Muscle of back (tissue), 11 donors: ENCODE data around the gene RAB44. TPM values are rescaled to one million over a fixed set of nuclear protein-coding genes. Genes with fewer than 3 reads are reported as not detected.
A peak's percentile ranks its signal among the peaks of the same experiment; 100 is the strongest.

Experiments
- DNase-seq, 3 donors: peaks; one replicate each; pipeline versions ENCODE4 v3.0.0 to v3.0.0-alpha.2; 2013
- polyA plus RNA-seq, 10 donors: library from polyadenylated mRNA; unstranded; fragments of 120-200 nt; gene quantifications; one replicate each; pipeline ENCODE4 v1.2.1, GENCODE V29; 2013; ENCODE audit not compliant: insufficient read length in 10 of 10

RAB44 gene
- polyA plus RNA-seq, 10 donors: 0.08 to 0.19 (median 0.16) TPM; not detected in 1

DNA sequence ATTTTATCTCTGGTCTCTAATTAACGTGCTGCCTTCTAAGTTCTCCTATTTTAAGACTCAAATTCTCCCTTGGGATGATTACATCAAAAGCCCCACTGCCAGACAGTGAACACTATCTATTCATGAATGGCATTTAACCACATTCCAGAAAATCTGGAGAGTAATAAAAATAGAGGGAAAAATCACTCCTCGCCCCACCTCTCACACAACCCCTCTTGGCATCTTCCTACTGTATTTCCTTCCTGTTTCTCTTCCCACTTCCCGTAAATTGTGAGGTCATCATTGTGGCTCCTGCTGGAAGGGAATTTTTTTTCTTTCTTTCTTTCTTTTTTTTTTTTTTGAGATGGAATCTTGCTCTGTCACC, 31.5 kb downstream of the RAB44 start:
- peak in 1 of 3 donors; percentile 49 for DNase-seq

DNA sequence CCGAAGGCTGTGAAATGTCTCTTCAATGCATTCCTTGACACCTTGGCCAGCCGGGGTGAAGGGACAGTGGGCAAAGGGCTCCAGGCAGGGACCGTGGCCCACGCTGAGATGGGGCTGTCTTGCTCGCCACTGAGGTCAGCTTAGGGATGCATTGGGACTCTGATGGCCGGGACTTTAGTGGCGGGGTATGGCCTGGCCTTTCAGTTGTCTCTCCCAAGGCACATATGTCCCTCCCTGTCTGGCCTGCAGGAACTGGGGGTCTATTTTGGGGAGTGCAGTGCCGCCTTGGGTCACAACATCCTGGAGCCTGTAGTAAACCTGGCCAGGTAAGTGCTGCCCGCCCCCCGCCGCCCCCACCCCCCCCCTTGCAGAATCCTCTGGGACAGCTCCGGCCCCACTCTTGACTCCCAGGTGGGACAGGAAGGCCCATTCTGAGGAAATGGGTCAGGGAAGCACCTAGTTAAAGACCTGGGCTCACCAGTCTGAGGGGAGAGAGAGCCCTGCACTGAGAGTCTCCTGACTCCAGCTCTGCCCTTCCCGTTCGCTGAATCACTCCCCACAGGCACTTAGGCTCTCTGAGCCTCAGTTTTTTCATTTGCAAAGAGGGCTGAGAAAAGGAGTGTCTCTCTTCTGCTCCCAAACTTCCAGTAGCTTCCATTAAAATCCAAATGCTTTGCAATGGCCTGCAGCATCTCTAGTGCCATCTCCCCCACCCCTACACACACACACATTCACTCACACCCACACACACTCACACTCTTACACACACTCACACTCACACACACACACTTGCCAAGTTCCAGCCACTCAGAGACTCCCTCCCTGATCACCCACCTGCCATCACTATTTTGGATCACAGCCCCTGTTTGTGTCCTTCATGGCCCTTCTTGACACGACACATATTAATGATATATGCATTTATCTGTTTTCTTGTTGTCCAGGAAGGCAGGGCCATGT, 33.1 kb downstream of the RAB44 start:
- DNase-seq: no peak

DNA sequence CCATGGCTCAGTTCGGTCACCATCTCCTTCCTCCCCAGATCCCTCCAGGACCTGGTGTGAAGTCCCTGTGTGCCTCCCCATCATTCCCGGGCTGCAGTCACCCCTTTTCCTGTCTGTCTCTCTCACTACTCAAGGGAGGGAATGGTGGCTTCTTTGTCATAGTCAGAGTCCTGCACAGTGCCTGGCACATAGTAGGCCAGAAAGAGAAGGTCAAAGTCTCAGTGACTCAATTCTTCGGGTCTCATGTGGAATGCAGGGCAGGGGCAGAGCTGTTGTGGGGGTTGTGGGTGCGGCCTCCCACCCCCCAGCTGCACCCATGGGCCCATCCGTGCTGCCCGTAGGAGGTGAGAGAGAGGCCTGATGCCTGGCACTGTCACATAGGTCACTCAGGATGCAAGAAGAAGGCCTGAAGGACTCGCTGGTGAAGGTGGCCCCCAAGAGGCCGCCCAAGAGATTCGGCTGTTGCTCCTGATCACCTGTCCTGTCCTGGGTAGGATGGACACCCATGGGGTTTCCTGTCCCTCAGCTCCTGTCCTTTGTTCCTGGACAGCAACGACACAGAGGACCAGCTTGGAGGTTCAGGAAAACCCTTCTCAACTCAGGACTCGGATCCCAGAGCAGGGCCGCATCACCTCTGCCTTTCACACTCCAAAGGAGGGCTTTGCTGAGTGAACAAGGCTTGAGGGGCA, 34.1 kb downstream of the RAB44 start:
- DNase-seq: no peak

DNA sequence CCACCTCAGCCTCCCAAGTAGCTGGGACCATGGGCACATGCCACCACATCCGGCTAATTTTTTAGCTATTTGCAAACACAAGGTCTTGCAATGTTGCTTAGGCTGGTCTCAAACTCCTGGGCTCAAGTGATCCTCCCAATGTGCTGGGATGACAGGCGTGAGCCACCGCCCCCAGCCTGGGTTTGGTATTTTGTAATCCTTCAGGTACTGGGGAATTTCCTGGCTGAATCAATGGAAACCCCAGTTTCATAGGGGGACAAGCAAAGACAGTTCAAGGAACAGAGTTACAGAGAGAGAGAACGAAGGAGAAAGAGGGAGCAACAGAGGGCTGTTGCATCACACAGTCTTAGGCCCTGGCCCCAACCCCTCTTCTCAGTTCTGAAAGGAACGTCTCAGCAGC, 35.7 kb downstream of the RAB44 start:
- no peak for DNase-seq

DNA sequence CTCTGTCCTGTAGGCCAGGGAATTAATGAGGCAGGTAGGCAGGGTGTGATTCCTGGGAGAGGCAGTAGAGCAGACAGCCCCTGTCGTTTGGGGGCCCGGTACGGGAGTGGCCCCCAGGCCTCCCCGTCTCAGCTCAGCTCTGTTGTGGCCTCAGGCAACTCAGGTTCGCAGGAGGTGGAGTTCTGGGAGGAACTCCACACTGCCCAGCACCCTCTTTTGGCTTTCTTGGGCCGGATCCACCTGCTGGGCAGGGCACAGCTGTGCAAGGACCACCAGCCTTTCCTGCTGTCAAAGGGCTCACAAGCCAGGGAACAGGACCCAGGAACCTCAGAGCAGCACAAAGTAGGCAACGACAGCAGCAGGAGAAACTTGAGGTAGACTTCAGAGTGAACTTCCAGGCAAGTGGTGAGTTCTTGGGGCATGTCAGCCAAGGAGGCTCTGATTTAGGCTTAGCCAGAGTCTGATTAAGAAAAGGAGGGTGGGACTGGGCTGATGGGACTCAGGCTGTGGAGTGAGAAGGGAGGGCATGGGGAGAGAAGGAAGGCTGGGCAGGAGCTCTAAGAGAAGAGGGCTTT, 36.9 kb downstream of the RAB44 start:
- DNase-seq: no peak

DNA sequence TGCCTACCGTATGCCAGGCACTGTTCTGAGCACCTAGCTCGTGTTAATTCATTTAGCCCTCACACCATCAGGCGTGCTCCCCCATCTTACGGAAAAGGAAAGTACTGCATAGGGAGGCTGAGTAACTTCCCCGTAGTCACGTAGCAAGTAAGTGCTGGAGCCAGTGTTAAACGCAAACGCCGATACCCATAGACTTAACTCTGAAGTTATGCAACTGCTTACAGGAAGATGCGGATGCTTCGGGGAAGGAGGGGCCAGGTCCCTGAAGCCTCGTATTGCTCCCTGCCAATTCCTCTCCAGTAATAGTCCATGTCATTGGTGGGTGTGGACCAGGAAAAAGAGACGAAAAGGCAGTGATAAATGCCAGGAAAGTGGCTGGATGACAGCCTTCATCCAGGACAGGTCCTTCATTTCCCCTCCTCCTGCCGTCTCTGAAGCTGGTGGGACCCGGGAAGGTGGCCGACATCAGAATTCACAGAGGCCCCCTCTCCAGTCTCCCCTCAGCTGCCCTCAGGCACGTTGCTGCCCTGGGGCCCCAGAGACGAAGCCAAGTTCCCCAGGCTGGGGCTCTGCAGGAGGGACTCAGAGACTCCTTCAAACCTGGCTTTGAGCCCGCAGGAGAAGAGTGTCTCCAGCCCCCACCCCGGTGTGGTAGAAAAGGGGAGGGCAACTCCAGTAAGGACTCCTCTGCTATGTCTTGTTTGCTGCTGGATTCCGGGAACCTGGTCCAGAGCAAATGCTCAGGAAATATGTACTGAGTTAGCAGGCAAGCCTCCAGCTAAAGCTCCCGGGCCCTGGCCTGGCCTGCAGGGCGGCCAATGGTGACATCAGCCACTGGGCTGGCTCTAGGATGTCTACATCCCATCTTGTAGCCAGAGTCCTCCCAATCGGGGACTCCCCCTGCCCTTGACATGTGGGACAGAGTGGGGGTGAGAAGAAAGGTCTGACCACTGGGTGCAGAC, 37.8 kb downstream of the RAB44 start:
- peak; percentile 84 to 97 (median 94) for DNase-seq

DNA sequence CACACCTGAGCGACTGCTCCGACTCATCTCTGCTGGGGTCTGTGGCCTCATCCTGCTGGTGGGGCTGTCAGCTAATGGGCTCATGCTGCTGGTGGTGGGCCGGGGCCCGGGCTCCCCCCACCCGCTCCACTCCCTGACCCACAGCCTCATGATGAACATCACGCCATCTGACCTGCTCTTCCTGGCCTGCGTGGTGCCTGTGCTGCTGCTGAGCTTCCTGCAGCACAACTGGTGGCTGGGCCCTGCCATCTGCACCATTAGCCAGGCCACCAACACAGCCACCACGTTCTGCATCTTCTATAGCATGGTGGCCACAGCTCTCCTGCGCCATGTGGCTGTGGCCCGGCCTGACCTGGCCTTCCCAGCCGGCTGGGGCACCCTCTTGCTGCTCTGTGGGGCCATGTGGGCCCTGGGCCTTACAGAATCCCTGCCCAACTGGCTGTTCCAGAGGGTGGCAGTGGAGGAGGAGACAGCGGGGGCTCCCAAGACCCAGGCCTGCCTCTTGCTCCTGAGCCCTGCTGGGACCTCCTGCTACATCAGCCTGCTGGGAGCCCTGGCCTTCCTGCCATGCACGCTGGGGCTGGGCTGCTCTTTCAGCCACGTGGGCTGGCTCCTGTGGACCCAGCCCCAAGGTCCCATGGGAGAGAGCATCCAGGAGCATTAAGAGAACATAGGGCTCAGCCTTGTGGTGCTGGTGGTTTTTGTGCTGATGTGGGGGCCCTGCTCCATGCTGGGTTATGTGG, 39.6 kb downstream of the RAB44 start:
- DNase-seq: no peak

DNA sequence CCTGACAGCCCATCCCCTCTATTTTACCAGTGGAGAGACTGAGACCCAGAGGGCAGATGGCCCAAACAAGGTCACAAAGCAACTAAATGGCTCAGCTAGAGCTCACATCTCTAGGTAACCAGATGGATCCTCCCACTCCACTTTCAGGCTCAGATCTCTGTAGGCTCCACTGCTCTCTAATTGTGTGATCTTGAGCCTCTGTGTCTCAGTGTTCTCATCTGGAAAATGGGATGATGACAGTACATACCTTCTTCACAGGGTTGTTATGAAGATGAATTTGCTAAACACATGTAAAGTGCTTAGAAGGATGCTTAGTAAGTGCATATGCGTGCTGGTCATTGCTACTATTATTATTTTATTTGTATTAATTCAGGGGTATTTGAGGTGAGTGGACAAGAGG, 40.5 kb downstream of the RAB44 start:
- no peak for DNase-seq

DNA sequence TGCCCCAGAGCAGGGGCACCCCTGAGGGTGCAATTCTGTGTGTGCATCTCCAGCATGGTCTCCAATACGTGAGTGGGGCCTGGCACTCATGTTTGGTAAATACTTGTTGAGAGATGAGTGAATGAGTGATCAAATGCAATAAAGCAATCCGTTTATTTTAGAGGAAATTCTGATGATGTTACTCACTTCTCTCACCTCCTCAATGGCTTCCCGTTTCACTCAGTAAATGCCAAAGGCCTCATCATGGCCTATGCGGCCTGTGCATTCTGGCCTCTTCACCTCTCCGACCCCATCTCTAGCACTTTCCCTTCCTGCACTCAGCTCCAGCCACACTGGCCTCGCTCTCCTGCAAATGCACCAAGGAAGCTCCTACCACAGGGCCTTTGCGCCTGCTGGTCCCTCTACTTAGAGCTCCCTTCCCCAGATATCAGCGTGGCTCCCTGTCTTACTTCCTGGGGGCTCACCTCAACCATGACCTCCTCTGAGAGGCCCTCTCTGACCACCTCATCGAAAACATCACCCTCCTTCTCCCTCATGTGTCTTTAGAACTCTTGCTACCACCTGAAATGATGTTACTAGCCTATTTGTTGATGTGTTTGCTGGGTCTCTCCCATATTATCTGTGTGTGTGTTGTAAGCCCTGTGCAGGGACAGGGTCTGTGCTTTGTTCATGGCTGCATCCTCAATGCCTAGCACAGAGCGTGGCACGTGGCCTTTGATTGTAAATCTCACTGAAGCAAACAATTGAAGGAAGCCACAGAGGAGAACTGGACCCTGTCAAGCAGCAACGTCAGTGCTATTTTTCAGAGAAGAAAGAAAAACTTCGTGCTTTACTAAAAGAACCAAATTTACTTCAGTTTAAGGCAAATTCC, 42.6 kb downstream of the RAB44 start:
- DNase-seq: no peak

DNA sequence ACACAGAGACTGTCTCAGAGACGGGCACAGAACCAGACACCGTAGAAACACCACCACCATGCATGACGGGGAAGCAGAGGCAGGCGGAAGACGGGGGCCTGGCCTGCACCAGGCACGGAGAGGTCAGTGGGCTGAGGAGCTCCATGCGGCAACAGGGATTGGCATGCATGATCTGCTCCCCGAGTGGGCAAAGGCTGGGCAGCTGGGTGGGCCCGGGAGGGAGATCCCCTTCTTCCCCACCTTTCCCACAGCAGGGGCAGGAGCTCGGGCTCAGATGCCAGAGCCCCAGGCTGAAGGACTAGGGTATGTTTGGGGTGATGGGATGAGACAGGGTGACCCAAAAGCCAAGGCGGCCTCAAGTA, 43.2 kb downstream of the RAB44 start:
- no peak for DNase-seq

DNA sequence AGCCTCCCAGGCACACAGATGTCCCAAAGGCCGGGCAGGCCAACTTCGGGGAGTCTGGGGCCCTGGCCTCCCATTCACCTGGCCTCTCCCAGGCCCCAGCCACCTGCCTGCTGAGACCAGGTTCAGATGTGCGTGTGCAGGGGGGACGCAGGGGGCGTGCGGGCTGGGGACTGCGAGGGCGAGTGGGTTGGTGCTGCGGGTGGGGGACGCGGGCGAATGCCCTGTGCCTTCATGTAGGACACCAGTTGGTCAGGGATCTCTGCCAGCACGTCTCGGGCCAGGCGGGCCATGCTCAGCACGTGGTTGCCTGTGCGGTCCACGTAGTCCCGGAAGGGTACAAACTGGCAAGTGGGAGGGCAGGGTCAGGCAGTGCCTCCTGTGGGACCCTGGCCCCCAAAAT, 44.5 kb downstream of the RAB44 start:
- no peak for DNase-seq

DNA sequence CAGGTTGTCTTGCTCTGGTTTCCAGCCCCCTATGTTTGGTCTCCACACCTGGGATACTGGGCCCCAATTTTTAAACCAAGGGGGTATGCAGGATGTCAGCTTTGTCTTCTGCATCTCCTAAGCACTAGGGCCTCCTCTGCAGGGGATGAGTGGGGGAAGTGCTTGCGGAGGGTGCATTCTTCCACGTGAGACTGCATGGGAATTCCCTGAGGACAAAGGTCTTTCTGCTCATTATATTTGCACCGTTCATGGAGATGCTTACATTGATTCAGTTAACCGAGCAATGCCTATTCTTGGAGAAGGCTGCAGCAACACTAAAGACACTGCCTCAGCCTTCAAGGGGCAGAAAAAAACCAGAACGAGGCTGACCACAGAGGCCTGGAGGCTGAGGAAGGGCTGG, 45.4 kb downstream of the RAB44 start:
- no peak for DNase-seq

DNA sequence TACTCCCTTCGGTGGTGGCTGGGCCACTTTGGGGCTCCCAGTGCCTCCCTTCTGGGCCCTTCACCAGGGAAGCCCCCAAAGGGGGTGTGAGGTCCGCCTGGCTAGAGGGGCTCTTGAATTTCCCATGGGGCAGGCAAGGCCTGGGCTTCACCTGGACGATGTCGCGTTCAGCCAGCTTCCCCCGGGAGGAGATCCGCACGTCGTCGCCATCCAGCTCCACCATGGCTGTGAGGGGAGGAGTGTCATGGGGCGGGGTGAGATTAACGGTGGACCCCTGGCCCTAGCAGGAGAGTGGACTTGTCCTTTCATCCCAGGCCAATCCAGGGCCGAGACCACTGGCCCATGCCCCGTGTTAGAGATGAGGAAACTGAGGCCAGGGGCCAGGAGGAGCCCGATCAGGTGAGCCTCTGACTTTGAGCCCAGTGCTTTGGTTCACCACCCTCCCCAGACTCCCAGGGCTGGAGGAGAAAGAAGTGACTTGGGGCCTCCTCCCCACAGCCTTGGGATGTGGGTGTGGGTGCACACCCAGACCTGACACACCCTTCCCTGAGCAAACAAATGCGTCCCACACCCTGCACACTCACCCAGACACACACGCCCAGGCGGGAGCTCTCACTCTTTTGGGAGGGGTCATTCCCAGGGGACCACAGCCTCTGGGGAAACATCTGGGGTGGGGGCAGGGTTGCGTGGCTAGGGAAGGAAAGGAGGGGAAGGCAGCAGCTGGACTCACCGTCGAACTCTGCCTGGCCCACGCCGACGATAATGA, 46.1 kb downstream of the RAB44 start:
- DNase-seq: no peak

DNA sequence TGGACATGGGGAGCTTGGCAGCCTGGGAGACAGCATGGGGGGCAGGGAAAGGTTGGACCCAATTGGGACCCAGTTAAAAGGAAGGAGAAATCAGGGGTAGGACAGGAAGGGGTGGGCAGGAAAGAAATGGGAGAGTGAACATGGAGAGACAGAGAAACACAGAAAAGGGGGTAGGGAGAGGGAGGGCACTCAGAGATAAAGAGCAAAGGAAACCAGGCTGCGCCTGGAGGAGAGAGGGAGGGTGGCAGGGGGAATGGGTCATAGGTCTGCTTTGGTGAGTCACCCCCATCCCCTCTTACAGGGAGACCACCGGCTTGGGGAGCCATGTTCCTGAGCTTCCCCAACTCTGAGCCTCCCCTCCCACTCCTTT, 46.7 kb downstream of the RAB44 start:
- DNase-seq: no peak

DNA sequence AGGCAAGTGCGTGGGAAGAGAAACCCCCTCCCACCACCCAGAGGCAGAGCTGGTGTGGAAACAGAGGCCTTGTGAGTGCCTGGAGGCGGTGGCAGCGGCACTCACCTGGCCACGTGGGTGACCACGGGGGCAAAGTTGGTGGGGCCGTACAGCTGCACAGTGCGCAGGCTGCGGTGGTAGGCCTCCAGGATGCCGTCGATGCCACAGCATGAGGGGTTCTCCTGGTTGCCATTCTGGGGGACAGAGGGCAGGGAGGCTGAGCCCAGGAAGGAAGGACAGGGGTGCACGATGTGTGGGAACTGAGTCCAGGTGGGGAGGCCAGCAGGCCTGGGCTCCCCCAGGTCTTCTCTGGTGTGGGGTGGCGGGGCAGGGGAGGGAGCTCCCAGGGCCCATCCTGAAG, 47.7 kb downstream of the RAB44 start:
- DNase-seq: no peak

DNA sequence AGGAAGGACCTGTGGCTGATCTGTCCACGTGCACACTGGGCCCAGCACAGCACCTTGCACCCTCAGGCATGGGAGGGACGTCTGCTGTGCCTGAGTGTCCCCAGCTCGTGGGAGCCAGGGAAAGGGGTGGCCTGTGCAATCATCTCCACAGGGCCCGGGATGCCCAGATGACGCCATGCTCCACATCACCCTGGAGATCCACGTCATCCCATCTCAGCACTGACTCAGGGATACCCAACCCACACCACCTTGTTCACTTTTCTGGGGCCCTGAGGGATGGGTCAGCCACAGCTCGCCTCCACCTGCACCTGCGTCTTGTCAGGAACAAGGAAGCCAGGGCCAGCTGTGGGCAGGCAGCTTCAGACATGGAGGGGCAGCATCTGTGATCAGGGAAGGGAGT, 48.2 kb downstream of the RAB44 start:
- DNase-seq: no peak

DNA sequence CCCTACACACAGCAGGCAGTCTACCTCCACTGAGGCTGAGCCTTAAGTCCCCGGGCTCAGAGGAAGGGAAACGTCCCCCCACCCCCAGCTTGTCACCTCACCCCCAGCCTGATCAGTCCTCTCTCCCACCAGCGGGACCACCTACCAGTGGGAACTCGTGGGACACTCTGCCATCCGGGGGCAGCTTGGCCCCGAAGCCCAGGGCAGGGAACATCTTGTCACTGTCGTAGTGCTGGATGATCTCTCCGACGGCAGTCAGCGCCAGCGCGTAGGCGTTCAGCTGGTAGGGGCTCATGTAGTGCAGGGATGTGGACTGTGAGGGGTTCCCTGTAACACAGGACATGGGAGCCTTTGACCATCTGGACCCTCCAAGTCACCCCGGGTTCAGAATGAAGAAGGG, 48.6 kb downstream of the RAB44 start:
- DNase-seq: no peak

DNA sequence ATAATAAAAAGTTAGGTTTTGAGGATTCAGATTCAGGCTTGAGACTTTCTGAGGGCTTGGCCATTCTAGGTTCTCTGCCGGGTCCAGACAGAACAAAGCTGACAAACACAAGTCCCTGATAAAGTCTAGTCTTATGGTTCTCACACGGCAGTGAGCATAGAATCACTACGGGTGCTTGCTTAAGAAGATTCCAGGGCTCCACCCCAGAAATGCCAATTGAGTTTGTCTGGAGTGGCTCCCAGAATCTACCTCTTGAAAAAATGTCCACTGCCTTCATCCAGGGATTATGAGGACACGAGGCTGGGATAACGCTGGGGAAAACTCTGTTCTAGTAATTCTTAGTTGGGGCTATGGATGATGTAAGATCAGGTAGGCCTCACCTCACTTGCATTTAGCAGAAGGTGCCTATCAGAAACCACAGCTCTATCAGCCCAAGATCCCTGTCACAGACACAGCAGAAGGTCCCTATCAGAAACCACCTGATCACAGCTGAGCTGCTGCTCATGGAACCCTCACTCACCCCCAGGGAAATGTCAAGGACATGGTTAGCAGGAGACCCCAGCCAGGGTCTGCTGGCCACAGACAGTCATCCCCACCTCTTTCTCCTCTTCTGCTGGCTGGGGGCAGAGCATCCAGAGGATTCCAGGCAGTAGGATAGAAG, 52.3 kb downstream of the RAB44 start:
- no peak for DNase-seq

DNA sequence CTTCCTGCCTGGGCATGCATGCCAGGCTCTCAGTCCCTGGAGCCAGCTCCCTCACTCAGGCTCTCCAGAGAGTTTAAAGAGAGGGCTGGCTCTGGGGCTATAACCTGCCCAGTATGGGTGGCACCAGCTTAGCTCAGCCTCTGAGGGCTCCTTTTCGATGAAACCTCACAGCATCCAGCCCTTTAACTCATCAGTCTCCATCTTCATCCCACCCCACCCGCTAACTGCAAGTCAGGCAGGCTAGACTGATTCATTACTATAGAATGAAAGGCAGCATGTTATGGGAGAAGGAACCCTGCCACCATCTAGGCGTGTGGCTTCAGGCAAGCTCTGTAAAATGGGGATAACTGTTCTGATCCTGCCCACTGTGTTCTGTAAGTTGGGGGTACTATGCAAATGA, 53.5 kb downstream of the RAB44 start:
- DNase-seq: no peak
